OCI-LY7 (cell line): Measurements from ENCODE around the gene KRT16. TPM values are rescaled to one million over a fixed set of nuclear protein-coding genes. Genes with fewer than 3 reads are reported as not detected.
"Not testable (repeated sequence)": the region's sequence is repeated elsewhere in the genome, so short reads cannot be mapped to it uniquely, and the experiment has no call there.

Source experiments
- BruUV-seq: library from RNA; stranded (reverse); fragments of 400-500 nt; replicated peaks from 2 replicates; lab custom pipeline; 2021; lab: Mats Ljungman, UMichigan
- CTCF ChIA-PET: fragments of 300-600 bp; sonication (Branson Sonifier 250); formaldehyde crosslinking; loops from one replicate; lab custom pipeline; 2022; ENCODE audit warnings: antibody characterized with exemption; ENCODE audit not compliant: unreplicated experiment; lab: Charles Lee
- POLR2A ChIA-PET: fragments of 300-600 bp; sonication (Branson Sonifier 250); formaldehyde crosslinking; loops from one replicate; lab custom pipeline; 2022; ENCODE audit warnings: antibody characterized with exemption; lab: Charles Lee
- DNase-seq: peaks from one replicate; pipeline ENCODE4 v3.0.0-alpha.2; 2015; ENCODE audit warnings: low spot score
- H2AFZ ChIP-seq: fragments of 200-600 bp; sonication (generic), shearing (Covaris generic); 2 replicates; pipeline ENCODE4 v1.6.1; 2014; ENCODE audit warnings: mild to moderate bottlenecking, antibody characterized with exemption, low read length, moderate library complexity
- H3K27ac ChIP-seq: fragments of 200-600 bp; sonication (generic); 2 replicates; pipeline ENCODE4 v1.5.1; 2014; ENCODE audit warnings: mixed run types, low read depth, mild to moderate bottlenecking, moderate library complexity, low read length, inconsistent platforms; ENCODE audit not compliant: poor library complexity, severe bottlenecking
- H3K36me3 ChIP-seq: fragments of 200-600 bp; sonication (generic); 2 replicates; pipeline ENCODE4 v1.6.1; 2014; ENCODE audit warnings: mild to moderate bottlenecking, antibody characterized with exemption, low read length, moderate library complexity, mixed read lengths; ENCODE audit not compliant: insufficient read depth
- H3K4me1 ChIP-seq: fragments of 200-600 bp; sonication (generic); 2 replicates; pipeline ENCODE4 v1.5.1; 2014; ENCODE audit warnings: mild to moderate bottlenecking, low read length; ENCODE audit not compliant: insufficient read depth, poor library complexity, severe bottlenecking
- H3K4me2 ChIP-seq: fragments of 200-600 bp; sonication (generic); 2 replicates; pipeline ENCODE4 v1.6.1; 2014; ENCODE audit warnings: mild to moderate bottlenecking, low read length
- H3K4me3 ChIP-seq: fragments of 200-600 bp; sonication (generic); 2 replicates; pipeline ENCODE4 v1.5.1; 2014; ENCODE audit warnings: mild to moderate bottlenecking, low read depth, low read length; ENCODE audit not compliant: poor library complexity, severe bottlenecking
- H3K79me2 ChIP-seq: fragments of 200-600 bp; sonication (generic); 2 replicates; pipeline ENCODE4 v1.6.1; 2016; ENCODE audit warnings: low read depth, mild to moderate bottlenecking, low read length, moderate library complexity, mixed read lengths; ENCODE audit not compliant: insufficient read depth
- H3K9me2 ChIP-seq: fragments of 200-600 bp; sonication (generic); 2 replicates; pipeline ENCODE4 v1.6.1; 2016; ENCODE audit warnings: mild to moderate bottlenecking, low read length, mixed read lengths; ENCODE audit not compliant: insufficient read depth
- H3K9me3 ChIP-seq: fragments of 200-600 bp; sonication (generic); 2 replicates; pipeline ENCODE4 v1.6.1; 2014; ENCODE audit warnings: mild to moderate bottlenecking, mixed run types, low read length, mixed read lengths
- H4K20me1 ChIP-seq: fragments of 200-600 bp; sonication (generic); 2 replicates; pipeline ENCODE4 v1.6.1; 2014; ENCODE audit warnings: mild to moderate bottlenecking, antibody characterized with exemption, low read length, moderate library complexity, mixed read lengths; ENCODE audit not compliant: insufficient read depth
- CTCF ChIP-seq: fragments of 200-600 bp; sonication (generic); conservative IDR thresholded peaks from 2 replicates; pipeline ENCODE4 v1.5.1; 2014; ENCODE audit warnings: mild to moderate bottlenecking, antibody characterized with exemption, low read length, moderate library complexity, mixed read lengths
- EZH2phosphoT487 ChIP-seq: fragments of 200-600 bp; sonication (generic); IDR thresholded peaks from 2 replicates; pipeline ENCODE4 v1.6.1; 2018; ENCODE audit warnings: low read depth, borderline replicate concordance, mild to moderate bottlenecking, mixed run types, antibody characterized with exemption, low read length, moderate library complexity, mixed read lengths
- intact Hi-C: fragments of 100-400 bp; cut with micrococcal nuclease; formaldehyde crosslinking; loops from one replicate; pipeline ENCODE4 v1.10.0; 2022; ENCODE audit not compliant: unreplicated experiment
- total RNA-seq, 2 experiments: library from RNA; depleted of rRNA in 1 of 2; stranded (reverse); fragments of >200 nt in 1 of 2; shearing (Covaris generic) in 1 of 2; gene quantifications; 2 replicates each; pipeline ENCODE4 v1.2.3, GENCODE V29; 2014 to 2022

KRT16 gene
- total RNA-seq, 2 experiments from 2014 or later: not detected

DNA sequence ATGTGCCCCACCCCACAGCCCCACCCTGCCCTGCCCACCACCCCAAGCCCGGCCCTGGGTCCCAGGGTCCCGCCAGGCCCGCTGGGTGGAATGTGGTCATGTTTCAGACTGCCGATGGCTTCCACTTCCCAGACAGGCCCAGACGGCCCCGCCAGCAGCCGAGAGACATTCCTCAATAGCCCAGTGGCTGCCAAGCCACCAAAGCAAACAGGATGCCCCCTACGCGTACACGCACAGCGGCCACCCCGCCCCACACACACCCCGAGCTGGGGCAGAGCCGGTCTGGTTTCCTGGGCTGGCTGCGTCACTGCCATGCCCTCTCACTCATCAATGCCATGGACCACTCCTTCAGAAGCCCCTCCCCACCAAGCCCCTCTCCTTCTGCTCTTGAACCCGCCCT lies 13.0 kb upstream of the KRT16 start:
- Histone ChIP-seq H3K4me1 (no peaks in the 10 kb centered on the region), H3K79me2 (no peaks in the 10 kb centered on the region), H3K27ac (no peak overlapping the region), H3K4me3 (no peak overlapping the region), H2AFZ (no peak overlapping the region), H3K36me3 (no peaks in the 10 kb centered on the region), H3K9me2 (no peaks in the 10 kb centered on the region), H4K20me1 (no peaks in the 10 kb centered on the region), H3K4me2 (no peak overlapping the region), H3K9me3 (no peaks in the 10 kb centered on the region)
- no peak for DNase-seq
- intact Hi-C loops: no loop called here
- no TSS peak for BruUV-seq
- ChIA-PET POLR2A (no interaction called here), CTCF (no interaction called here)
- TF ChIP-seq EZH2phosphoT487: no peak
- no peak for TF ChIP-seq CTCF

DNA sequence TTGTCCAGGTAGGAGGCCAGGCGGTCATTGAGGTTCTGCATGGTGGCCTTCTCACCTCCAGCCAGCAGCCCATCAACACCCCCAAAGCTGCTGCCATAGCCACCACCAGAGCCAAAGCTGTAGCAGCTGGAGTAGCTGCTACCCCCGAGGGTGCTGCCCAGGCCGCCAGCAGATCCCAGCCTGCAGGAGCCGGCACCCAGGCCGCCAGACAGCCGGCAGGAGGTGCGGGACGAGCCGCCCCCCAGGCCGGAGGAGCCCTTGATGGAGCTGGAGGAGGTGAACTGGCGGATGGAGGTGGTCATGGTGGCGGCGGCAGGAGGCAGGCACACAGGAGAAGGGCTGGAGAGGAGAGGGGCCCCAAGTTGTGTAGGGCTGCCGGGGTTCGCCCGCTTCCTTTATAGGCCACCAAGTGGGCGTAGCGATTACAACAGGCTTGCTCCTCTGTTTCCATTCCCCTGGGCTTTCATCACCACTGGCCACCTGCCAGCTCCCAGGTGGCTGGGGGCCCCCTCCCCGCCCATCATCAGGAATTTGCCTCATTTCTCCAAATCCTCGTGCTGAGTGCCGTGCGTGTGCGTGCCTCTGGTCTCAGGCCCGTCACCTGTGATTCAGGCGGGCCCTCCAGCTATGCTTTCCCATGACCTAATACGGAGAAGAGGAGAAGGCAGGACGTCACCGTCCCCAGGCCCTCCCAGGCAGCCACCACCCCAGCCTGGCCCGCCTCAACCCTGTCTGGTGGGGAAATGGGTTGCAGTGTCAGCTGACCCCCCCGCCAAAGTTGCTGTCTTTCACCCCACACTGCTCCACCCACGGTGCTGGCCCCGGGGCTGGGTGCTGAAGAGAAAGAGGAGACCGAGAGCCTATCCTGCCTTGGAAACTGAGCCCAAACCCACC lies 11.9 kb upstream of the KRT16 start, which contains the start of gene KRT17:
Gene KRT17, minus strand, starts transcription at position 368 of the 894 bp plus-strand sequence. Its CDS starts 66 bp downstream, at position 302.
- no peak for DNase-seq
- Histone ChIP-seq H3K4me3 (no peak within 1 kb of the TSS), H4K20me1 (no peaks in the 10 kb centered on the region), H3K4me2 (no peak within 1 kb of the TSS), H3K4me1 (no peaks in the 10 kb centered on the region), H3K9me2 (no peaks in the 10 kb centered on the region), H3K79me2 (no peaks in the 10 kb centered on the region), H2AFZ (no peak within 1 kb of the TSS), H3K9me3 (no peaks in the 10 kb centered on the region), H3K27ac (no peak within 1 kb of the TSS), H3K36me3 (no peaks in the 10 kb centered on the region)
- TF ChIP-seq EZH2phosphoT487 (no peak), CTCF (no peak)
- CTCF ChIA-PET: no interaction called here
- no TSS peak for BruUV-seq
- POLR2A ChIA-PET: no interaction called here
- intact Hi-C loops: no loop called here

DNA sequence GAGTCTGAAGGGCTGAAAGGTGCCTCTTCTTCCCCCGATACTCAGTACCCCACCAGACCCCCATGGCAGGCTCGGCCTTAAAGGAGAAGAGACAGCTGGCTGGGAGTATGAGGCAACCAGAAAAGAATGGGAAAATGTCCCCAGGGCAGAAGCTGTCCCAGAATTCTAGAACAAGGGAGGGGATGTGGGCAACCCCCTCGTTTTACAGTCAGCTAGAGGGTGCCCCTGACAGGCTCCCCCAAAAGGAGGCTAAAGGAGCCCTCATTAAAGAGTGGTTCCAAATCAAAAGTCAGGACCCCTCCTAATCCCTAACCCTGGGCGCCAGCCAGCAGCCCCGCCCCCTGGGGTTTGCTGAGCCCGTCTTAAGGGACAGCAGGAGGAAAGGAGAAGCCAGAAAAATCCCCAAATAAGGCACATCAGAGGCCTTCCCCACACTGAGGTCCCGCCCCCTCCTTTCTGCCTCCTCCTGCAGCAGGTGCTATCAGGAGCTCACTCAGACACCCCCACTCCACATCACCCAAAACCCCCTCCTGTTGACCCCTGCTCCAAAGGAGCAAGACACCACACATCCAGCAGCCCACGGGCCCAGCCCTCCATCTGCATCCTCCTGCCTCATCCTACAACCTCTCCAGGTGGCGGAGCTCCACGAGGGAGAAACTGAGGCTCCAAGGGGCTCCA lies 10.8 kb upstream of the KRT16 start:
- DNase-seq, H3K4me3 ChIP-seq, H3K79me2 ChIP-seq, H3K4me1 ChIP-seq, H3K4me2 ChIP-seq, CTCF ChIA-PET, H3K27ac ChIP-seq, H3K36me3 ChIP-seq, H3K9me3 ChIP-seq, H3K9me2 ChIP-seq, H2AFZ ChIP-seq, intact Hi-C loops, H4K20me1 ChIP-seq, BruUV-seq: not testable (repeated sequence)
- POLR2A ChIA-PET: interaction anchor here (0.6 kb wide), 1 partner anchor 670 kb away, joined by 3 read pairs; no protein-coding TSS in a partner anchor

DNA sequence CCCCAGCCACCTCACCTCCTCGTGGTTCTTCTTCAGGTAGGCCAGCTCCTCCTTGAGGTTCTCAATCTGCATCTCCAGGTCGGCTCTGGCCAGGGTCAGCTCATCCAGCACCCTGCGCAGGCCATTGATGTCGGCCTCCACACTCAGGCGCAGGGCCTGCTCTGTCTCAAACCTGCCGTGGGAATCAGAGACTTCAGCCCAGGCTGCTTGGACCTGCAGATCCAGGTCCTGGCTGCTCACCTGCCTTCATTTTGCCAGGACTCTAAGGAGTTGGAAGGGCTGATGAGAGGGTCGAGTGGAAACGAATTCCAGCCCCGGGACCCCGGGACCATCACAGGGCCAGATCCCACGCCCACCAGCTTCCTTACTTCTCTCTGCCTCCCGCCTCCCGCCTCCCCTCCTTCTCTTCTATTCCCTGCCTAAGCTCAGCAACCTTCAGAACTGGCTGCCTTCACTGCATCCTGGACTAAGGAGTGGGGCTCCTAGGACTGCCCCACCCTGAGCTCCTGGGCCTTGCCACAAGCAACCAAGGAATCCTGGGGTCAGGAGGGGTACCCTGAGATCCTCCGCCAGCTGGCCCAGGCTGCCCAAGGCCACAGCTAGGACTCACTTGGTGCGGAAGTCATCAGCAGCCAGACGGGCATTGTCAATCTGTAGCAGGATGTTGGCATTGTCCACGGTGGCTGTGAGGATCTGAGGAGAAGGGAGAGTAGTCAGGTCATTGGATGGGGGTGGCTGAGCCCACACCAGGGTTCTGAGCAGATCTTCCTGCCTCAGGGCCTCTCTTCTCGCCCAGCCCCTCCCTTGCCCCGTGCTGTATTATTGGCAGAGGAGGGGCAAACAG lies 10.0 kb upstream of the KRT16 start:
- POLR2A ChIA-PET: interaction anchor here (0.6 kb wide), 1 partner anchor 669 kb away, joined by 3 read pairs; no protein-coding TSS in a partner anchor
- H3K9me2 ChIP-seq, H3K27ac ChIP-seq, H3K79me2 ChIP-seq, H3K36me3 ChIP-seq, H3K9me3 ChIP-seq, H4K20me1 ChIP-seq, intact Hi-C loops, H3K4me3 ChIP-seq, H3K4me1 ChIP-seq, BruUV-seq, H2AFZ ChIP-seq, CTCF ChIA-PET, H3K4me2 ChIP-seq, DNase-seq: not testable (repeated sequence)
